GM21390 (cell line): ENCODE results near the gene ERAL1.
"Not testable (repeated sequence)": the region's sequence is repeated elsewhere in the genome, so short reads cannot be mapped to it uniquely, and the experiment has no call there.

Experiments used
- ATAC-seq: cut with Tn5 transposase; IDR thresholded peaks from one replicate; pipeline ENCODE4 v1.9.1; 2021; ENCODE audit not compliant: unreplicated experiment

Gene ERAL1

DNA sequence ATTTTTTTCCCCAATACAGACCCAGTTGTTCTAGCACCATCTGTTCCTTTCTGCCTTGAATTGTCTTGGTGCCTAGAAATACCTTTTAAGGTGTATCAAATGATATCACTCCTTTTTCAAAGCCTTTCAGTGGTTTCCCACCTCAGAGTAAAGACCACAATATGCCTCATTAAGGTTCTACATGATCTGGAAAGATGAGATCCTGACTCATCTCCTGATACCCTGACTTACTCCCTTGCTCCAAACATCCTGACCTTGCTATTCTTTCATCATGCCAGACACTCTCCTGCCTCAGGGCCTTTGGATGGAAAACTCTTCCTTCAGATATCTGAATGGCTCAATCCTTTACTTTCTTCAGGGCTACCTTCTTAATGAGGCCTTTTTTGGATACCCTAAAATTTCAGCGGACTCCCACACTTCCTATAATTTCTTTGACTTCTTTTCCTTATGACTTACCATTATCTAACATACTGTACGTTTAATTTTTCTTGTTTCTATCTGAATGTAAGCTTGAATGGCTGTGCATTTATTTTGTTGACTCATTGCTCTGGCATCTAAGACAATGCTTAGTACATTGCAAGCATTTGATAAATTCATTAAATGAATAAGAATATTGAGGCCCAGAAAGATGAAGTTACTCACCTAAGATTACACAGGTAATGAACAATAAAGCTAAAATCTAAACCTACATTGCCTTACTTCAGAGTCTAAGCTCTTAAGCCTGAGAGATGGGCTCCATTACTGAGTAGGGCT lies 23.5 kb downstream of the ERAL1 start:
- no peak for ATAC-seq

DNA sequence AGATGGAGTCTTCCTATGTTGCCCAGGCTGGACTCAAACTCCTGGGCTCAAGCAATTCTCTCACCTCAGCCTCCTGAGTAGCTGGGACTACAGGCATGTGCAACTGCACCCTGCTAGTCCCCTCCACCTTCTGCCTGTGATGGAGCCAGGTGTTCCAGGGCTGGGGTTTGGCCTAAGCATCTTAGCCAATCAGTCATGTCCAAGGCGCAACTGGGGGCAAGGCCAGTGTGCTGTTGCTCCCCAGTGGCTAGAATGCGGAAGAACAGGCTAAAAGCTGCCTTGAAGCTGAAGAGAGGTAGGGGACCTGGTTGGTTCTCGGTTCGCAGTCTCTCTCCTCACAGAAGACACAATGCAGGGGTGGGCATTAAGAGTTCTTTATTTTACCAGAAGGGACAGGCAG lies 24.2 kb downstream of the ERAL1 start:
- no peak for ATAC-seq

DNA sequence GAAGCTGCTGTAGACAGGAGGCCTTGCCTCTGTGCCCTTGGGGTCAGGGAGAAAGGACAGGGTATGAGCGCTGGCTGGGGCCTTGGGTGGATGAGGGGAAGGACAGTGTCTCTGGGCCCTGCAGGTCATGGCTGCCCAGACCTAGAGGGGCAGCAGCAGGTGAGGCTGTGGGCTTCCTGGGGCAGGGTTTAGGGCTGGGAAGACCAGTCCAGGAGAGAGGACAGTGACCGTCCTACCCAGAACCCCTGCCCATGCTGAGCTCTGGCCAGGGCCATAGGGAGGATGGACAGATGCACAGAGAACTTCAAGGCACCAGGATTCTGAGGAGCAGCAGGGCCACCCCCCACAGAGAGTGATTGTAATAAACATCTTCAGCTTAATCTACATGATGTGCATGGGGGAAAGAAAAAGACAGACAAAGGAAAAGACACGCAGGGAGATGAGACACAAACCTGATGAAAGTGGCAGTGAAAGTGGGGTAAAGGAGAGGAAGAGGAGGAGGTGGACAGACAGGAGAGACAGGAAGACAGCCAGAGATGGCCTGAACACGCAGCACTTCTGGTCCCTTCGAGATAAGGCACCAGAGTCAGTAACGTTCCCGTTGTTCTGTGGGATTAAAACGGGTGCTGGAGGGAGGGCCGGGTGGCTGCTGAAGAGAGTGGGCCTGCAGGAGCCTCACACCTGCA lies 25.2 kb downstream of the ERAL1 start:
- no peak for ATAC-seq

DNA sequence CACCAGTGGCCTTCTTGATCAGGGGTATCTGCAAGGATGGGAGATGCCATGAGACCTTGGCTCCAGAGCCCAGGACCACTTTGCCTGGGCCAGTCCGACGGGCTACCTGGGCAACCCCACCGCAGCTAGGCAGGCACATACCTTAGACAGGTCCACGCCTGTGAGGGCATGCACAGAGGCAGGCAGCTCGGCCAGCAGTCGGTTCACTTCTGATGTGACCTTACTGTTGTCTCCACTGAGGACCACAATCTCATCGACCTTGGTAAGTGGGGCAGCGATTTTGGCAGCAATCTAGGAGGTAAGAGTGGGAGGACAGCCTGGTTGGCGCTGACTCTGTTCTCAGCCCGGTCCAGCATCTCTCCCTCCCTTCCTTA lies 25.7 kb downstream of the ERAL1 start:
- no peak for ATAC-seq

DNA sequence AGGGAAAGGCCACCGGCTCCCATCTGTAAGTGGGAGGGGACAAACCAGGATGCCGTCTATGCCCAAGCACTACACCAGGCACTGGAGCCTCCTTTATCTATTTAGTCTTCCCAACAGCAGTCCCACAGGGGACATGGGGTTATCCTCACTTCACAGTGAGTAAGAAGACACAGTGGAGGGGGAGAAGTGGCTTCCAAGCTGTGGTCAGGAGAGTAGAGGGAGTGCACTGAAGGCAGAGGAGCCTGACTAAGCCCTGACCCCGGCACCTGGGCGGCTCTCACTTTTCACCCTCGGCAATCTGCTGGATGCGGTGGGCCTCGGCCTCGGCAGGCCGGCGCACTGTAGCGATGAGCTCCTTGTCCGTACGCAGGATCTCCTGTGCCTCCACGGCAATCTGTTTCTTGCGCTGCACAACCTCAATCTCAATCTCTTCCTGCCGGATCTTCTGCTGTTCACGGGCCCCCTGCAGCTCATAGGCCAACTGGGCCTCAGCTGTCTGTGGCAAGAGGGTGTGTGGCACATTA lies 26.8 kb downstream of the ERAL1 start:
- ATAC-seq = no peak

DNA sequence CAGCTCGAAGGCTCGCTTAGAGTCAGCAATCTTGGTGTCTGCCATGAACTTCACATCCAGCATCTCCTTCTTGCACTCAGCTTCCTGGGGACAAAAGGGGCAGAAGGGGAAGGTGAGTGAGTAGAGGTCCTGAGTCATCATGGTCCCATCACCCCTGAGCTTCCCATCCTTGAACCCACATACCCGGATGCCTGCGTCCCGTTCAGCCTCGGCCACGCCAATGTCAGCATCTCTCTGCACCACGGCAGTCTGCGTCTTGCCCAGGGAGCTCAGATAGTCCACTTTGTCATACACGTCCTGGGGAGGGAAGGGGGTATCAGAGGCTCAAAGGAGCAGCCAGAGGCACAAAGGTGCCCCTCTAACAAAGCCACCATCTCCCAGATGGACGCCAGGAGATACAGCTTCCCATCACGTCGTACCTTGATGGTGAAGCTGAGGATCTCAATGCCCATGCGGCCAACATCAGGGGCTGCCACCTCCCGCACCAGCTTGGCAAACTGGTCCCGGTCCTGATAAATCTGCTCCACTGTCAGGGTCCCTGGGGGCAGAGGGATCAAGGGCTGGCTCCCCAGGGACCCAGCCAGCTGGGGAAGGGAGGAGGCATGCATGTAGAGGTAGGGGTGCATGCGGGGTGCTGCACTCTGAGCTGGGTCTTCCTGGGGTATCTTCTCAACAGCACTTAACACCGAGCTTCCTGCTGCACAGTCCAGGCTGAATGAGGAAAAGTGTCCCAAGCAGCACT lies 27.5 kb downstream of the ERAL1 start:
- no peak for ATAC-seq

DNA sequence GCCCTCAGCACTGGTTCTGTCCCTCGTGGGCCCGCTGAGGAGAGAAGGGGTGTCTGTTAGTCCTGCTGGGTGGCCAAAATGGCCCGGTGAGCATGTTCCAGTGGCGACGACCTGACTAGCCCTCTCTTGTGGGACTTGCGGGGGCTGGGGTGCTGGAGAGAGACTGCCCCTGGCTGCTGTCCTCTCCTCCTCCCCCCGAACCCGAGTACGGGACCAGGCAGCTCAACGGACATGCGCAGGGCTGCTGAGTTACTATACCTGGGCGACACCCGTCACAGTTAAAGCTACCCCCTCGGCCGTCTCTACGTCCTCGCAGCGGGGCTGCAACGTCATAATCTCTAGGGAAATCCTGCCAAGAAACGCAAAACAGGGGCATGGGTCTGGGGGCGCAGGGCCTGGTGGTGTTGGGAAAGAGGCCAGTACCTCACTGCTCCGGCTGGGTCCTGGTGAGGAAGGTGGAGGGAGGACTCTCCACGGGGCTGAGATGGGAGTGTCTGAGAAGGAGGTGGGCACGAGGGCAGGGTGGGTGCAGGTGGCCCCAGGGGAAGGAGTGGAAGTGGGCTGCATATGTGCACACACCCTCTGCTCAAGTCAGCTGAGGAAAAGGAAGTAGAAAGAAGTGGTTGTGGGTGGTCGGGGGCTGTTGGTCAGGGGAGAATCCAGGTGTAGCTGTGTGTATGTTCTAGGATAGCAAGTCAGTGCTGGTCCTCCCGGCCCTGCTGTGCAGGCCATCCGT lies 29.3 kb downstream of the ERAL1 start:
- no peak for ATAC-seq

DNA sequence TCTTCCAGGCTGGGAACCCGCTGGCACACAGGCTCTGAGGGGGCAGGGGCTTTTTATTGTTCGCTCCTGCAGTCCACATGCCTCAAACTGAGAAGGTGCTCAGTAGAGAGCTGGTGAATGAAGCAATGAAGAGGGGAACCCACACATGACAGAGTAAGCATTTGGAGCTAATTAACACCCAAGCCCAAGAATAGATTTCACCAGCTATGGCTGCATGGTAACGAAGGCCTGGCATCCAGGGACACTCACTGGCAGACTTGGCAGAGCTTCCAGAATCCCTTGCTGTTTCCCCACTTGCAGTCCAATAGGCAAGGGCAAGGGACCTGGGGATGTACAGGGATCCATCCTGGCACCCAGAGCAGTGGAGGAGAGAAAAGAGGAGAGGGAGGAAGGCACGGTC lies 30.5 kb downstream of the ERAL1 start:
- ATAC-seq = no peak

DNA sequence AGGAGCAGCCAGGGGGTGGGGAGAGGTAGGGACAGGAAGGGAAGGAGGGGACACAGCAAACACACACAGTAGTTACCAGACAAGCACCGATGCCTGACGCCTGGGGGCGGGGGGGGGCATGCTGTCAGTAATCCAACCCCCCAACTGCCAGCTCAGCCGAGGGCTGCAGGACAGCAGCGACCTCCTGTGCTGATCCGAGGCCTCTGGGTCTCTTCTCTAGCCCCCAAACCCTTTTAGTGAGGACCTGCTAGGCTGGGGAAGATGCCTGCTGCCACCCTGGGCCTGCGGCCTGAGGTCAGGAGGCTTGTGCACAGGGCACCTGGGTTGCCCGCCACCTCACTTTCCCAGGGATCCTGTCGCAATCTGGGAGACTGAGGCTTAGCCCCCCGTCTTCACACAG lies 31.1 kb downstream of the ERAL1 start:
- no peak for ATAC-seq

DNA sequence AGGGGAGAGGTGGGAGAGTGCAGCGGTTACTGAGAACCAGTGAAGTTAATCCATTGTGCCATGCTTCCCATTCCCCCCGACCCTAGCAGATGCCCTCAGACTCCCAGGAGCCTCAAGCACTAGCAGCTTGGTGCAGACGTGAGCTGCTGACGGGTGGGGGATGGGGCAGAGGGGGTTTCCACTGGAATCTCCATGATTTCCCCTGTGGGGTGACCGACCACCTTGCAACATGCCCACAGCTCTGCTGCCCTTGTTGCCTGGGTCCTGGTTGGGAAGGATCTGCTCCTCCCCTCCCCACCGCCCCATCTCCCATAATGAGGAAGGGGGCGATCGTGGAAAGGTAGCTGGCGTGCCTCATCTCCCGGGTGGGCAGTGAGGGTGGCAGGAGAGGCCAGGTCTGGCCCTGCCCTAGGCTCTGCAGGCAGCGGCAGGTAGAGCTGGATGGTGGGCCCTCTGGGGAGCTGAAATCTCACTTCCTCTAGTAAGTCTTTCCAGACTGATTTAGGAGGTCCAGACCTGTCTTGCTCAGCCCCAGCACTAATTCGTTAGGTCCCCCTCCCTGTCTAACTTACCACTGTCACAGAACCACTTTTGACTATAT lies 33.2 kb downstream of the ERAL1 start:
- ATAC-seq = no peak

DNA sequence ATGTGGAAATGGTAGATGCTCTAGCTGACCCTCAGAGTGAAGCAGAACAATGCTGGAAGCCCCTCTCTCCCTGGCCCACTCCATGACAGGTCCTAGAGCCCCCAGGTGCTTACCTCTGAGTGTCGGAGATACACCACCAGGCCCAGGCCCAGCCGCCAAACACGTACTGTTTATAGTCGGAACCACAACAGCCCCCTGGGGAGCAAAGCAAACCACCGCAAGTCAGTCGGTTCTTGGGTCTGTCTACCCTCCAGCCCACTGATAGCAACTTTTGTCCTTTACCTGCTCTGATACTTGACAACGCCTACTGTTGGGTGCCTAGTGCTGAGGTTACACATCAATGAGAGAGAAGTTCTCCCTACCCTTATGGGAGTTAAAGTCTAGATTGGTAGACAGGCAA lies 34.0 kb downstream of the ERAL1 start:
- ATAC-seq = no peak

DNA sequence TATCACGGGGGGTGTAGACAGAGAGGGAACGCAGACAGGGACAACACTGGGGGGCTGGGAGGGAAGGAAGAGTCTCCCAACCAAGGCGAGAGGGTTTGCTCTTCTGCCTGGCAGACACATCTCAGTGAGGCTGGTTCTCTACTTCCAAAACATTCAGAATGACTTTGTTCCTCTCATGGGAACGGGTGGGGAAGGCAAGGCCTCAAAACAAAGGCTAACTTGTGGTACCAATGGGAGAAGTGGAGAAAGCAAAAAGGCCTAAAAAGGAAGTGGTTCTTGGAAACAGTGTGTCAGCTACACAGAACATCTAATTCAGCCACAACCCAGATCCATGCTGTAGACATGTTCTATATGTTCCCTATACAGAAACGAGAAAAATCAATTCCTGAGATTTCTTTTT lies 35.2 kb downstream of the ERAL1 start:
- ATAC-seq = no peak

DNA sequence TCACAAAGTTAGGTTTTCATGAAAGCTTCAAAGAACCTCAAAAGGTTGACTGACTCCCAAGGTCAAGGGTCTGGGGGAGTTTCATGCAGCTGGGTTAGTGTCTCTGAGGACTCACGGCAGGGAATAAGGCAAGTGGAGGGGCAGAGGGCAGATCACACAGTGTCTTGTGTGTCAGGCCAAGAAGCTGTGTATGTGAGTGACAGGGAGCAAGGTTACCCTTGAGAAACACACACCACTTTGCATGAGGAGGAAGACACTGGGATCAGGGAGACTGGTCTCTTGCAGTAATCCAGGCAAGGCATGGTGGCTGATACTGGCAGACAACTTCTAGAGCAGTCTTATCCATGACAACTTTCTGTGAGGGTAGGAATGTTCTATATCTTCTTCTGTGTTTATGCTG lies 36.4 kb downstream of the ERAL1 start:
- no peak for ATAC-seq

DNA sequence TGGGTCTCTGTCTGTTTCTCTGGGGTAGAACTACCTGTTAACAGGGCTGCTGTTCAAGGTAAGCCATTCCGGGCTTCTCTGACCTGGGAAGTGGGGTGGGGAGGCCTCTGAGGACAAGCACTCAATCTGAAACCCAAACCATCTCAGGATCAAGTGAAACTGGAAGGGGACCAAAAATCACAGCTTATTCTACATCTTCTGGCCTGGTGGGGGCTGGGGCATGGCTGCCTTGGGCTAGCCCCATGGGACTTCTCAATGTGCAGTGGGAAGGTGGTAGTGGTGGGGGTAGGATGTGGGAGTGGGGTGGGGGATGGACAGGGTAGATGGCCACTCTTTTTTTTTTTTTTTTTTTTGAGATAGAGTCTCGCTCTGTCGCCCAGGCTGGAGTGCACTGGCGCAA lies 37.2 kb downstream of the ERAL1 start:
- no peak for ATAC-seq

DNA sequence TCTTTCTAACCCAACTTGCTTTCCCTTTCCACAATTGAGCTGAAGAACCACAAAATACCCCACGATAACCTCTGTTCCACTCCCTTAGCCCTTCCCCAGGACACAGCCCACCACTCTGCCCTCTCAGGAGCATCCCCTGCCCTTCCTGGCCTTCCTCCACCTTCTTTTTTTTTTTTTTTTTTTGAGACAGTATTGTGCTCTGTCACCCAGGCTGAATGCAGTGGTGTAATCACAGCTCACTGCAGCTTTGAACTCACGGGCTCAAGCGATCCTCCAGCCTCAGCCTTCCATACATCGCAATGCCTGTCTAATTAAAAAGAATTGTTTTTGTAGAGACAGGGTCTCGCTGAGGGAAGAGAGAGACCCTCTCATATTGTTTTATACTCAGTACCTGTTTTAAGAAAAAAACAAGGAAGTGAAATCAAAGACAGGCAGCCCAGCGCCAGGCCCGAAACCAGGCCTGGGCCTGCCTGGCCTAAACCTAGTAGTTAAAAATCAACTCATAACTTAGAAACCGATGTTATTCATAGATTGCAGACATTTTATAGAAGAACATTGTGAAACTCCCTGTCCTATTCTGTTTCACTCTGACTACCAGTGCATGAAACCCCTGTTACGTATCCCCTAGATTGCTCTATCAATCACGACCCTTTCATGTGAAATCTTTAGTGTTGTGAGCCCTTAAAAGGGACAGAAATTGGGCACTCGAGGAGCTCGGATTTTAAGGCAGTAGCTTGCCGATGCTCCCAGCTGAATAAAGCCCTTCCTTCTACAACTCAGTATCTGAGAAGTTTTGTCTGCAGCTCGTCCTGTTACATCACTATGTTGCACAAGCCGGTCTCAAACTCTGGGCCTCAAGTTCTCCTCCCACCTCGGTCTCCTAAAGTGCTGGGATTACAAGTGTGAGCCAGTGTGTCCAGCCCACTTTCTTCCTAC lies 38.7 kb downstream of the ERAL1 start:
- ATAC-seq = not testable (repeated sequence)

DNA sequence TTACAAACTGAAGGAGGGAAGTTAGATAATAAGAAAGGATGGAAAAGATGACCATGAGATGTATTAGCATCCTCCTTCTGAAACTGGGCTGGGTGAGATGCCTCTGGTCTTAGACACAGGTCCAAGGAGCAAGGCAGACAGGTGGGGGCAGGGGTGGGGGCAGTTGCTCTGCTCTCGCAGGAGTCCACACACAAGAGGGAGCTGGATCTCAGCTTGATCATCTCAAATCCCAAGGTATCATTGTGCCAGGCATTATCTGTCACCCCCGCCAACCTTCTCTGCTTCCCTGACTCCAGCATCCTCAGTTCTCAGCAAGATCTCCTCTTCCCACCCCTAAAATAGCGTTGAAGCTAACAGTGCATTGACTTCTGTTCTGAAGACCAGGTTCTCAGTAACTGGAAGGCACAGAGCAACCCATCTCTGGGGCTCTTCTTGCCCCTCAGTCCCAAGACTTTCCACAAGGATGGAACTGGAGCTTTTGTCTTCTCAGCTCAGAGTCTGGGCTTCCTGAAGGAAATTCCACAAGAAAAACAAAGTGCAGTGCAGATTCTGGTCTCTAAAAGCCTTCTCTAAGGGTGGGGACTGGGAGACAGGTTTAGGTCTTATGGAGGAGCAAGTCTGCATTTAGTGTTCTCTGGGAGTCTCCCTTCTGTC lies 41.1 kb downstream of the ERAL1 start:
- no peak for ATAC-seq

DNA sequence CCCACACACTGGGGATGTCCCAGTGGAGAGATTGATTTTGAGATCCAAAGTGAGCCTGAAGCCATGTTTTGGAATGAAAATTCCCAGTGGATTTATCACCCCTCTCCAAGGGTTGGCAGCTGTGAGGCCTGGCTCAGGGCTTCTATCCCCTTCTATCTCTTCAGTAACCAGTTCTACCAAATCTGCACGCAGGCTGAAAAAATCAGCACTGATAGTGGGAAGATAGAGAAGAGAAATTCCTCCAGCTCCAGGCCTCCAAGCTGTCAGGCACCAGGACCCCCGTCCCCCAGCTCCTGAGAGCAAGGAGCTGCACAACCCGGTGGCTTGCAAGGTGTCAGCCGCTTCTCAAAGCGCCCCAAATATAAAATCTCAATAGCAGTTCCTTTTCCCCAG lies 41.7 kb downstream of the ERAL1 start:
- no peak for ATAC-seq

DNA sequence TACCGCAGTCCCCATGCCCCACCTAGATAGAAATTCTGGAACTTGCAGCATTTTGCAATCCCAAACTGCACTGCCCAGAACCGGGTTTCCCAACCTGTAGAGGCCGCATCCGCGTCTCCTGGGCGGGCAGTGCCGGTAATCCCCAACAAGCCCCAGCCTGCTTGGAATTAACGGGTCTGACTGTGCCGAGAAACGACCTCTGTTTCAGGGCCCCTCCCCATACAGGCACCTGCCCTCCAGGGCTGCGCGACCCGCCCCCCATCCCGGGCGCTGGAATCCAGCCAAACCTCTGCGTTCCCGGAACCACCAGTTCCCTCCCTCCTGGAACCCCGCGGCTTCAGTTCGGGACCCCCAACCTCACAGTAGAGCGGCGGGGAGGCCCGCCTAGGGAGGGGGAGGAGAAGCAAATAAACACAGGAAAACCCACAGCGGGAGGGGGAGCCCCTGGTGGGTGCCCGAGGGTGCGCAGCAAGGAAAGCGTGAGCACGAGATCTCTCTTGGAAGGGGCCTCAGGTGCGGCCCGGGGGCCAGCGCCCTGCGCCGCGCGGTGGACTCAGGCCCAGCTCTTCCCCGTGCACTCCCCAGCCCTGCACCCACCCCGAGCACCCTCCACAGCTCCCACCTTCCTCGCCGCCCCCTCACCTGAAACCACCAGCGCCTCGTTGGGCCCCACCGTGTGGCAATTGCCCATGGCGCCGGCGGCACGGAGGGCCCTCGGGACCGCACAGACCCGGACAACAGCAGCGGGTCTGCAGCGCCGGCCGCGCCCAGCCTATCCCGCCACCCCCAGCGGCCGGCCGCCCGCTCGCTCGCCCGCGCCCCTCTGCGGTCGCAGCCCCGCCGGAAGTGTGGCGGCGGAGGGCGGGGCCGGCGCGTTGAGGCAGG lies 42.3 kb downstream of the ERAL1 start, which contains the start of gene FLOT2:
Gene FLOT2, minus strand, starts transcription at position 850 of the 885 bp plus-strand sequence. Its CDS starts 159 bp downstream, at position 691.
- no peak for ATAC-seq
